Measurements from ENCODE around the gene BACH1. TPM values are rescaled to one million over a fixed set of nuclear protein-coding genes. Genes with fewer than 3 reads are reported as not detected.
"Not testable (repeated sequence)": the region's sequence is repeated elsewhere in the genome, so short reads cannot be mapped to it uniquely, and the experiment has no call there.

The BACH1 gene
- total RNA-seq (2014; rRNA removed; shearing (Covaris generic); ENCODE audit: low replicate concordance) = 13.1 and 29.2 TPM in 2 replicates

DNA sequence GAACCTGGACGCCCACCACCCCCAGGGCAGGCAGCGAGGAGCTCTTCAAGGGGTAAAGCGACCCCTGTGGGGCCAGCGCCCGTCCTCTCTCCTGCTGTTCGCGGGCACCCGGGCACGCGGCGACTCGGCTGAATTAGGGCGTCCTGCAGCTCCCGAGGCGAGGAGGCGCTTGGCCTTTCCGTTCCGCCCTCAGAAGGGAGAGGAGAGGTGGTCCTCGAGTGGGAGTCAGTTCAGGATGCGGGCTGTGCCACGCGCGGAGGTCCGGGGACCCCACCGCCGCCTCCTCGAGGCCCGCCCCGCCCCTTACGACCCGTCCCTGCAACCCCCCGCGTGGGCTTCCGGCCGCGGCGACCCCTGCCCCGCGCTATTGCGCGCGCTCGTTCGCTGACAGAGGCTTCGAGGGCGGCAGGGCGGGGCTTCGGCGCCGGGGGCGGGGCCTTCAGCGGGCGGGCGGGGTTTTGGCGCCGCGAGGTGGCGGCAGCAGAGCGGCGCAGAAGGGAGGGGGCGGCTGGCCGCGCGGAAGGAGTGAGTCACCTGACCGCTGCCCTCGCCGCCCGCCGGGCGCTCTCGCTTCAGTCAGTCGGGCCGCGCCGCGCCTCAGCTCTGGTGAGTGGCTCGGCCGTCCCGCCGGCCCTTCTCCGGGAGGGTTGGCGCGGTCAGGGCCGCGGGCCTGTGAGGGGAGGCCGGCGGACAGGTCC, at the start of gene BACH1:
Gene BACH1, plus strand, starts transcription at position 575 of the 698 bp plus-strand sequence. CDS start 22,359 bp downstream, outside the sequence.
- H3K4me3 ChIP-seq = peak within 1 kb of the TSS; percentile 94
- H3K9me3 ChIP-seq = peaks cover 2% of the 10 kb centered on the region; the same call in 1 of the 2 replicates
- H3K27me3 ChIP-seq = no peaks in the 10 kb centered on the region
- DNase-seq = peak; percentile 93
- peaks cover 6% of the 10 kb centered on the region for H3K36me3 ChIP-seq

DNA sequence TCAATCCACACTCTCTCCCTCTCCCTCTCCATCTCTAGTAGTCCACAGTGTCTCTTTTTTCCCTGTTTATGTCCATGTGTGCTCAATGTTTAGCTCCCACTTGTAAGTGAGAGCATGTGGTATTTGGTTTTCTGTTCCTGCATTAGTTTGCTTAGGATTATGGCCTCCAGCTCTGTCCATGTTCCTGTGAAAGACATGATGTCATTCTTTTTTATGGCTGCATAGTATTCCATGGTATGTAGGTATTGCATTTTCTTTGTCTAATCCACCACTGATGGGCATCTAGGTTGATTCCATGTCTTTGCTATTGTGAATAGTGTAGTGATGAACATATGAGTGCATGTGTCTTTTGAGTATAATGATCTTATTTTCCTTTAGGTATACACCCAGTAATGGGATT, 49.4 kb upstream of the BACH1 start:
- DNase-seq, H3K36me3 ChIP-seq, H3K4me3 ChIP-seq: not testable (repeated sequence)

DNA sequence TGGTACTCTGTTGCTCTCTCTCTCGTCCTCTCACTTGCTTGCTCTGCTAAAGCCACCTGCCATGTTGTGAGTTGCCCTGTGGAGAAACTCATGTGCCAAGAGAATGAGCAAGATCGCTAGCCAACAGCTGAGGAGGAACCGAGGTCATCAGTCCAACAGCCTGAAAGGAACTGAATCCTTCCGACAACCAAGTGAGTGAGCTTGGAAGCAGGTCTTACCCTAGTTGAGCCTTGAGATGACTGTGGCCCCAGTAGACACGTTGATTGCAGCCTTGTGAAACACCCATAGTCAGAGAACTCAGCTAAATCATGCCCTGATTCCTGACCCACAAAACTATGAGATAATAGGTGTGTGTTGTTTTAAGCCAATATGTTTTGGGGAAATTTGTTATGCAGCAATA, 48.1 kb upstream of the BACH1 start:
- no peak for DNase-seq
- peaks cover 19% of the 10 kb centered on the region for H3K9me3 ChIP-seq
- no peaks in the 10 kb centered on the region for H3K36me3 ChIP-seq
- H3K27me3 ChIP-seq = no peaks in the 10 kb centered on the region
- H3K4me3 ChIP-seq = no peak overlapping the region

More for the DNA sequence above, 49.4 kb upstream of the BACH1 start:
- H3K9me3 ChIP-seq = peaks cover 14% of the 10 kb centered on the region
- H3K27me3 ChIP-seq = not testable (repeated sequence)

DNA sequence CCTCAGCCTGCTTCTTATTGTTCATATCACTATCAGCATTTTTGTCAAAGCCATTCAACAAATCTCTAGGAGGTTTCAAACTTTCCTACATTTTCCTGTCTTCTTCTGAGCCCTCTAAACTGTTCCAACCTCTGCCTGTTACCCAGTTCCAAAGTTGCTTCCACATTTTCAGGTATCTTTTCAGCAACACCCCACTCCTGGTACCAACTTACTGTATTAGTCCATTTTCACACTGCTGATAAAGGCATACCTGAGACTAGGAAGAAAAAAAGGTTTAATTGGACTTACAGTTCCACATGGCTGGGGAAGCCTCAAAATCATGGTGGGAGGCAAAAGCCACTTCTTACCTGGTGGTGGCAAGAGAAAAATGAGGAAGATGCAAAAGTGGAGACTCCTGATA, 44.9 kb upstream of the BACH1 start:
- peaks cover 19% of the 10 kb centered on the region for H3K9me3 ChIP-seq
- not testable (repeated sequence) for DNase-seq, H3K4me3 ChIP-seq, H3K36me3 ChIP-seq, H3K27me3 ChIP-seq

DNA sequence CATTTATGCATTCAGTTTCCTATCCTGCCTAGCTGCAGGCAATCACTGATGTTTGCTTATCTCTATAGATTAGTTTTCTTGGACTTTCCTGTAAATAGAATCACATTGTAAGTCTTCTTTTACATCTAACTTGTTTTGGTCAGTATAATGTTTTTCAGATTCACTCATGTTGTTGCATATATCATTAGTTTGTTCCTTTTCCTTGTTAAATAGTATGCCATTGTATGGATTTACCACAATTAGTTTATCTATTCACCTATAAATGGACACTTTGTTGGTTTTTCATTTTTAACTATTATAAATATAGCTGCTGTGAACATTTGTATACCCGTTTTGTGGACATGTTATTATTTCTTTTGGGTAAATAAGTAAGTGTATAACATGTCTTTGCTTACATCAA, 44.2 kb upstream of the BACH1 start:
- Histone ChIP-seq H3K36me3 (no peaks in the 10 kb centered on the region), H3K4me3 (no peak overlapping the region), H3K9me3 (peaks cover 19% of the 10 kb centered on the region), H3K27me3 (no peaks in the 10 kb centered on the region)
- DNase-seq = no peak

DNA sequence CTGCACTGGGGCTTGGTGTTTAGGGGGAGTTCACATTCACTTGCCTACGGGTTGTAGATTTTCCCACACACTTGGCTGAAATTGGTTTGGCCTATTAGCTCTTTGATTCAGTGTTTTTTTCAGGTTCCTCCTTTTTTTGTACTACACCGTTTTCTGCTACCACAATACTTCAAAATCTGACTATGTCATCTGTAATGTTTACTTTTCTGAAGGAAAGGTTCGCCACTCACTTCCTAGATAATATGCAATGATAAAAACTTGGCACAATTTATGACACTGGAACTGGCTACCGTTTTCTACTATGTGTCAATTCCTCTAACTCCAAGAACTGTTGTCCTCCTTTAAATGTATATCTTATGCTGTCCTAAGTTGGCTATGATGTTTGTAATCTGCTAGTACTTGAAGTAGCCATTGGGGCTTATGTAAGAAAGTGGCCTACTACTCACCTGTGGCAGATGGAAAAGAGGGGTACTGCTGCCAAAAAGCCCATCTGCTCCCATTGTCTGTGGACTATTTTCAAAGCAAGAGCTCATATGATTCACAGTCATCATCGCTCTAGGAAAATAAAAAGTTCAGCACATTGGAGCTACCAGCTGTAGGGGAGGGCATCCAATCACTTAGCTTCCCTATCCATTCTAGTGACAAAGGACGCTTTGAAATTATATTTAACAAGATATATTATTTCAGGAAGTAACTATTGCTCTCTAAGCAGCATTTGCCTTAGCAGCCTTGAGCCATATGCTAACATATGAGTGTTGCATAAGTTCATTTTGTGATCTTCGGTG, 42.4 kb upstream of the BACH1 start:
- DNase-seq = no peak
- H3K9me3 ChIP-seq = peaks cover 19% of the 10 kb centered on the region

DNA sequence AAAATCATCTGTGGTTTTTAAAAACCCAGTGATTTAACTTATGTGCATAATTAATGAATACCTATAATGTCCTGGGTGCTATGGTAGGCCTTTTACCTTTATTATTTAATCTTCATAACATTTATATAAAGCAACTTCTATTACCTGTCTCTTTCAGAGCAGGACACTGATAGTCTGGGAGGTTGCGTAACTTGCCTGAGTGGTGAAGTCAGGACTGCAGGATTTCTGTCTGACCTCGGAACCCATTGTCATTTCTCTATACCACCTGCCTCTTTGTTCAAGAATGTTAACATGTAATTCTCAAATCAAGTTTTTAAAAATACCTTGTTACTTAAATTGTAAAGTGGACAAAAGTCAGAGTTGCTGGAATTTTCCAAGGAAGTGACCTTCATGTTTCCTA, 41.0 kb upstream of the BACH1 start:
- DNase-seq = no peak
- Histone ChIP-seq H3K36me3 (no peaks in the 10 kb centered on the region), H3K27me3 (no peaks in the 10 kb centered on the region), H3K4me3 (no peak overlapping the region), H3K9me3 (peaks cover 19% of the 10 kb centered on the region)

More for the DNA sequence above, 42.4 kb upstream of the BACH1 start:
- H3K36me3 ChIP-seq = no peaks in the 10 kb centered on the region
- H3K4me3 ChIP-seq = no peak overlapping the region
- H3K27me3 ChIP-seq = no peaks in the 10 kb centered on the region

DNA sequence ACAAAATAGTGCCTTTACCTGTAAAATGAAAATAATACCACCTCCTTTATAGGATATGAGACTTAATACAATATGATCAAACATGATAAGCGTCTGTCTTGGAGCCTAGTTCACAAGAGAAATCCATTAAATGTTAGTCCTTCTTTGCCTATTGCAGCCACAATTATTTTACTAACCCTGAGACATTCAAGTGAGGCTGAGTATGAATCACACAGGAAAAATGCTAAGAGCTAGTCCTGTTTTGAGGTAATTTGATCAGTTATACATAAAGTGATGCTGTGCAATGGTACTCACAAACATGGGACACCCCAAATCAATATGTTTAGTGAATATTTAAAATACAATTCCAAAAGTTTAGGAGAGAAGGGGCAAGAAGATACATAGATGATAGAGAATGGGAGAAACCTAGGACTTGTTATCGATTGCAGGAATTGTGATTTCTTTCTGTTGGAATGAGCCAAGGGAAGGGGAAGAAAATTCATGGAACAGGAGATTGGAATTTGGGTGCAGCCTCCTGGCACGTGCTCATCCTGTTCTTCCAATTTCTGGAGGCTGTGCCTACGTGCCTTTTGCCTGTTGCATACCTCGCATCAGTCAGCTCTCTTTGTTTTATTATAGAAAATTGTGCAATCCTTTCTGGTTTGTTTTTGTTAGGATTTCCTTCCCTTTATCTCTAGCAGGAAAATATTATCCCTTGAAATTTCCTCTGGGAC, 39.9 kb upstream of the BACH1 start:
- H3K27me3 ChIP-seq = no peaks in the 10 kb centered on the region
- H3K36me3 ChIP-seq = no peaks in the 10 kb centered on the region
- peak; percentile 90 for DNase-seq
- H3K4me3 ChIP-seq = no peak overlapping the region
- H3K9me3 ChIP-seq = peaks cover 10% of the 10 kb centered on the region

DNA sequence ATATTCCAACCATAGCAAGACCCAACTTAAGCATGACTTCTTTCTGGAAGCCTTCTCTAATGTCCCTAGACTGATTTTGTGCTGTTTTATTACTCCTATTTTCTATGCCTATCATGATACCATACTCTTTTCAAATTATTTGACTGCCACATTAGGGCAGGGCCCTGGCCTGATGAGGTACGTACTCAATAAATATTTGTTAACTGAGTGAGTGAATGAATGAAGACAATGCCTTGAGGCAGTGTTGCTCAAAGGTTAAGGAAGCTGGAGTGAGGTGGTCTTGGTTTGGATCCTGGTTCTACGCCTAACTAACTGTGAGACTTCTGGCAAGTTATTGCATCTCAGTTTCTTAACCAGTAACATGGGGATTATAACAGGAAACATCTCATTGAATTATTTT, 38.3 kb upstream of the BACH1 start:
- Histone ChIP-seq H3K4me3 (no peak overlapping the region), H3K36me3 (no peaks in the 10 kb centered on the region), H3K9me3 (no peaks in the 10 kb centered on the region), H3K27me3 (no peaks in the 10 kb centered on the region)
- DNase-seq = no peak

DNA sequence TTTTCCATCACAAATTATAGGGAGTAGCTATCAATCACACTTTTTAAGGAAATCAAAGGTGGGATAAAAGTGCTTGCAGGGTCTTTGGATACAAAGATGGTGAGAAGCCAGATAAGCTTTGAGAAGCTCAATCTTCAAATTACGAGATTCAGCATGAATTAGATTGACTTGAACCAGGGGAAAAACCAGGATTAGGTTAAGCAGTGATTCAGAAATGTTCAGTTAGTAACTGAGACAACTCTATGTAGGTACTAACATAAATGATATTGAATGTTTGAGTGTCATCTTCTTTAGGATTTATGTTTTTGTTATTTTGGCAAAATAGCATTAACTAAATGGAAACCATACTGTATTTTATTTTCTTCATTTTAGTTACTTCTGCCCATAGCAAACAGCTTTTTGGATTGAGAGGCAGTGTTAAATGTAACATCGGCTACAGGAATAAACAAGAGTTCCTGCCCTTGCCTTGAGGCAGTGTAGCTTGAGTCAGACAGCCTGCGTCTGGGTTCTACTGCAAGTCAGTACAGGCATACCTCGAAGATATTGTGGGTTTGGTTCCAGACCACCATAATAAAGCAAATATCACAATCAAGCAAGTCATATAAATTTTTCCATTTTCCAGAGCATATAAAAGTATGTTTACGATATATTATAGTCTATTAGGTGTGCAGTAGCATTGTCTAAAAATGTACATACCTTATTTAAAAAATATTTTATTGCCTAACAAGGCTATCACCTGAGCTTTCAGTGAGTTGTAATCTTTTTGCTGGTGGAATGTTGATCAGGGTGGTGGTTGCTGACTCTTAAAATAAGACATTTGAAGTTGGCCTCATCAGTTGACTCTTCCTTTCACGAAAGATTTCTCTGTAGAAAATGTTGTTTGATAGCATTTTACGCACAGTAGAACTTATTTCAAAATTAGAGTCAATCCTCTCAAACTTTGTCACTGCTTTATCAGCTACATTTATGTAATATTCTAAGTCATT, 36.9 kb upstream of the BACH1 start:
- Histone ChIP-seq H3K4me3 (no peak overlapping the region), H3K27me3 (no peaks in the 10 kb centered on the region), H3K36me3 (no peaks in the 10 kb centered on the region), H3K9me3 (no peaks in the 10 kb centered on the region)
- peak; percentile 25 for DNase-seq

DNA sequence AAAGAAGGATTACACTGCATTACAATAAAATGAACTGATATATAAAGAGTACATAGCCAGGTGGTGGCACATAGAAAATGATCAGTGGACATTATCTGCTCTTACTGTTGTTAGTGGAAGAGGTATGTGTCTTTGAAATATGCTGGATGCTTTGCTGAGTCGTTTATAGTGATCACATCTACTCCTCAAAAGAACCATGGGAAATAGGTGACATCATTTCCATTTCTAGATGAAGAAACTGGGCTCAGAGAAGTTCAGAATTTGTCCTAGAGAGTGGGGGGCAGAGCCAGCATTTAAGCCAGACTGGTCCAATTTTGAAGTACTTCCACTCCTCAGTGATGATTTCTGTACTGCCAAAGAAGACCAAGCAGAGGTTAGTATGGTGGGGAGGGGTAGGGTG, 34.0 kb upstream of the BACH1 start:
- Histone ChIP-seq H3K9me3 (no peaks in the 10 kb centered on the region), H3K36me3 (no peaks in the 10 kb centered on the region), H3K4me3 (no peak overlapping the region), H3K27me3 (no peaks in the 10 kb centered on the region)
- no peak for DNase-seq

DNA sequence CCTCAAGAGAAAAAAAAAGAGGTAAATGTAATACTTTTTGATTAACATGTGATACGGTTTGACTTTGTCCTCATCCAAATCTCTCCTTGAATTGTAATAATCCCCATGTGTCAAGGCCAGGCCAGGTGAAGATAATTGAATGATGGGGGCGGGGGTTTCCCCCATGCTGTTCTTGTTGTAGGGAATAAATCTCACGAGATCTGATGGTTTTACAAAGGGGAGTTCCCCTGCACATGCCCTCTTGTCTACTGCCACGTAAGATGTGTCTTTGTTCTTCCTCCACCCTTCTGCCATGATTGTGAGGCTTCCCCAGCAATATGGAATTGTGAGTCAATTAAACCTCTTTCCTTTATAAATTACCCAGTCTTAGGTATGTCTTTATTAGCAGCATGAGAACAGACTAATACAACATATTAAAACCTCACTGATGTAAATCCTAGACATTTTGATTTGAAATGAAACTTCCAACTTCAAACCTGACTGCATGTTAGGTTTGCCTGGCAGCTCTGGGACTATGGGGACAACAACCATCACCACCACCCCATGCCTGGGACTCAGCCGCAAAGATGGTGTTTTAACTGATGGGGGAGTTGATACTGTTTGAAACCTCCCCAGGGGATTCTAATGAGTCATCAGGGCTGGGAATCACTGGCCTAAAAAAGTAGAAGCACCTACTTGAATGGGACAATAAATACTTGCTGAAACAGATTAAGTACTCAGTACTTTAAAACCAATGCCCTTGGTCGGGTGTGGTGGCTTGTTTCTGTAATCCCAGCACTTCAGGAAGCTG, 32.8 kb upstream of the BACH1 start:
- Histone ChIP-seq H3K4me3 (no peak overlapping the region), H3K27me3 (no peaks in the 10 kb centered on the region), H3K9me3 (no peaks in the 10 kb centered on the region), H3K36me3 (no peaks in the 10 kb centered on the region)
- no peak for DNase-seq

DNA sequence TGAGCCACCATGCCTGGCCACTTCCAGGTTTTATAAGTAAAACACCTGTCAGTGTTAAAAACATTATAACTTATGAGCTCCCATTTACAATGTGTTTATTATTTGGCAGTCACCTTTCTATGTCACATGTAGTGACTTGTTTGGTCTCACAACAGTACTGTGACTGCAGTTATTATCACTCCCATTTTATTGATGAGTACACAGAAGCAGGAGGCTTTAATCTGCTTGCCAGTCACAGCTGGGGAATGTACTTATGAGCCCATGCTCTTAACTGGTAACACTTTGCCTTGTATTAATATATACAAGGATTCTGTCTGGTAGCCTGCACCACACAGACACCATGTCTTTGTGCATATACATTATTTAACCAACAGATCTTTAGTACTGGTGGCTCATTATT, 31.1 kb upstream of the BACH1 start:
- no peak for DNase-seq
- no peaks in the 10 kb centered on the region for H3K9me3 ChIP-seq
- H3K36me3 ChIP-seq = no peaks in the 10 kb centered on the region

DNA sequence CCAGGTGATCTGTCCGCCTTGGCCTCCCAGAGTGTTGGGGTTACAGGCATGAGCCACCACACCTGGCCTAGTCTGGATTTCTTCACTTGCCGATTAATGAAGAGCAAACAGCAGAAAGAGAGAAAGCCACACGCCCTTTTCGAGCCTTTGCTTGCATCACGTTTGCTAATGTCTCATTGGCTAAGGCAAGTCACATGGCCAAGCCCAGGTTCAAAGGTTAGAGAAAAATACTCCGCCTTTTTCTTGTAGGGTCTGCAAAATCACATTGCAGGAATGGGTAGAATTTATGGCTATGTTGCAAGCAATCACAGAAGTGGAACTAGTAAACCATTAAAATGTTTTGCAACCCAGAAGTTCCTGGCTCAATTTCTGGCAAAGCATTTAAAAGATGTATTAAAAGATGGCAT, 26.8 kb upstream of the BACH1 start:
- no peaks in the 10 kb centered on the region for H3K9me3 ChIP-seq
- H3K27me3 ChIP-seq = no peaks in the 10 kb centered on the region
- H3K36me3 ChIP-seq = no peaks in the 10 kb centered on the region
- H3K4me3 ChIP-seq = no peak overlapping the region
- DNase-seq = no peak

More for the DNA sequence above, 31.1 kb upstream of the BACH1 start:
- no peak overlapping the region for H3K4me3 ChIP-seq
- no peaks in the 10 kb centered on the region for H3K27me3 ChIP-seq

DNA sequence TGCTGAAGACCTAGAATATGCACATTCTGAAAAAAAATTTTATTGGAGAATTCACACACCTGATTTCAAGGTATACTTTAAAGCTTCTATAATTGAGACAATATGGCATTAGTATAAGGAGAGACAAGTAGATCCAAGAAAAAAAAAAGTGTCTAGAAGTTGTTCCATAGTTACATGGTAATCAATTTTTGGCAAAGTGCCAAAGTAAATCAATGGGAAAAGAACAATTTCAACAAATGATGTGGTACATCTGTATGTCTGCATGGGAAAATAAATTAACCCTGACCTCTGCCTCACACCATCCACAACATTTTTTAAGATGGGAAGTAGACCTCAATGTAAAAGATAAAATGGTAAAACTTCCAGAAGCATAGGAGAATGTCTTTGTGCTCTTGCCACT, 21.3 kb upstream of the BACH1 start:
- DNase-seq = no peak
- Histone ChIP-seq H3K36me3 (no peaks in the 10 kb centered on the region), H3K4me3 (no peak overlapping the region), H3K27me3 (no peaks in the 10 kb centered on the region), H3K9me3 (no peaks in the 10 kb centered on the region)

Data from MG63 (cell line).